PC-3 (cell line): ENCODE results near the gene ALG1L2. TPM values are rescaled to one million over a fixed set of nuclear protein-coding genes. Genes with fewer than 3 reads are reported as not detected.
"Not testable (repeated sequence)": the region's sequence is repeated elsewhere in the genome, so short reads cannot be mapped to it uniquely, and the experiment has no call there.

ENCODE experiments used
- ATAC-seq: fragments of 200-7000 bp; cut with Tn5 transposase; 2 replicates; pipeline ENCODE4 v1.9.1; 2020; ENCODE audit warnings: mild to moderate bottlenecking, moderate library complexity
- BruUV-seq: library from RNA; stranded (reverse); fragments of 400-500 nt; replicated peaks from 2 replicates; lab custom pipeline; 2021; lab: Mats Ljungman, UMichigan
- CTCF ChIA-PET: fragments of 300-600 bp; sonication (Branson Sonifier 250); formaldehyde crosslinking; loops from one replicate; lab custom pipeline; 2022; ENCODE audit warnings: antibody characterized with exemption; lab: Charles Lee
- POLR2A ChIA-PET: fragments of 300-600 bp; sonication (Branson Sonifier 250); formaldehyde crosslinking; loops from one replicate; lab custom pipeline; 2022; ENCODE audit warnings: antibody characterized with exemption; ENCODE audit not compliant: unreplicated experiment; lab: Charles Lee
- DNase-seq: peaks from one replicate; pipeline ENCODE4 v3.0.0-alpha.2; 2015
- H2AFZ ChIP-seq: fragments of 300-600 bp; sonication (generic); 2 replicates; pipeline ENCODE4 v1.6.0; 2016; ENCODE audit warnings: antibody characterized with exemption, low read length
- H3F3A ChIP-seq: fragments of 300-600 bp; sonication (generic); one replicate; pipeline ENCODE4 v1.6.0; 2017; ENCODE audit warnings: antibody characterized with exemption, low read length, control low read depth, mild to moderate bottlenecking; ENCODE audit not compliant: unreplicated experiment
- H3K27ac ChIP-seq: fragments of 300-600 bp; sonication (generic); 2 replicates; pipeline ENCODE4 v1.5.1; 2016; ENCODE audit warnings: mild to moderate bottlenecking, low read length
- H3K27me3 ChIP-seq: fragments of 300-600 bp; sonication (generic); 2 replicates; pipeline ENCODE4 v1.6.1; 2016; ENCODE audit warnings: low read length, mixed read lengths
- H3K36me3 ChIP-seq: fragments of 300-600 bp; sonication (generic); 2 replicates; pipeline ENCODE4 v1.6.1; 2016; ENCODE audit warnings: low read depth, mixed run types, low read length, mixed read lengths
- H3K4me1 ChIP-seq: fragments of 300-600 bp; sonication (generic); 2 replicates; pipeline ENCODE4 v1.5.1; 2016; ENCODE audit warnings: low read length; ENCODE audit not compliant: insufficient read depth
- H3K4me2 ChIP-seq: fragments of 300-600 bp; sonication (generic); 2 replicates; pipeline ENCODE4 v1.6.0; 2016; ENCODE audit warnings: low read length
- H3K4me3 ChIP-seq: fragments of 300-600 bp; sonication (generic); 2 replicates; pipeline ENCODE4 v1.5.1; 2016; ENCODE audit warnings: mild to moderate bottlenecking, low read length, mixed read lengths
- H3K79me2 ChIP-seq: fragments of 300-600 bp; sonication (generic); 2 replicates; pipeline ENCODE4 v1.6.1; 2017; ENCODE audit warnings: low read length, mixed read lengths
- H3K9ac ChIP-seq: fragments of 300-600 bp; sonication (generic); 2 replicates; pipeline ENCODE4 v1.6.0; 2016; ENCODE audit warnings: mild to moderate bottlenecking, low read length
- H3K9me2 ChIP-seq: fragments of 300-600 bp; sonication (generic); replicated peaks from 2 replicates; pipeline ENCODE4 v1.6.1; 2016; ENCODE audit warnings: mixed run types, low read length, mixed read lengths
- H3K9me3 ChIP-seq: fragments of 300-600 bp; sonication (generic); 2 replicates; pipeline ENCODE4 v1.6.1; 2016; ENCODE audit warnings: low read length, mixed read lengths
- H4K20me1 ChIP-seq: fragments of 300-600 bp; sonication (generic); 2 replicates; pipeline ENCODE4 v1.6.1; 2016; ENCODE audit warnings: low read length, mixed read lengths
- EZH2 ChIP-seq: fragments of 300-600 bp; sonication (generic); IDR thresholded peaks from one replicate; pipeline ENCODE4 v1.6.1; 2017; ENCODE audit warnings: antibody characterized with exemption, mild to moderate bottlenecking, low read length; ENCODE audit not compliant: unreplicated experiment
- EZH2phosphoT487 ChIP-seq: fragments of 300-600 bp; sonication (generic); IDR thresholded peaks from 2 replicates; pipeline ENCODE4 v1.6.1; 2018; ENCODE audit warnings: mild to moderate bottlenecking, antibody characterized with exemption, low read length, borderline replicate concordance
- intact Hi-C: fragments of 100-400 bp; cut with micrococcal nuclease; formaldehyde crosslinking; loops from 2 replicates; pipeline ENCODE4 v1.9.0; 2023
- total RNA-seq: library from RNA; depleted of rRNA; stranded (reverse); fragments of >200 nt; gene quantifications from 2 replicates; pipeline ENCODE4 v1.2.3, GENCODE V29; 2014
- TF ChIP-seq, protein P1 (sequence below): fragments of 300-600 bp; sonication (generic); conservative IDR thresholded peaks from 2 replicates; pipeline ENCODE4 v1.5.1; 2017; ENCODE audit warnings: antibody characterized with exemption, low read depth, mild to moderate bottlenecking, low read length

The ALG1L2 gene
- total RNA-seq, 1 experiment from 2014 or later: not detected

GRCh38 chr3:130112748-130113073 lies 31.1 kb downstream of the ALG1L2 start:
- intact Hi-C loops: loop anchor here (10.0 kb wide), 1 partner anchor 782 kb away; the partner anchor contains the start of gene ATP2C1
- H3K27ac ChIP-seq, POLR2A ChIA-PET, H3K27me3 ChIP-seq, H3K79me2 ChIP-seq, H3K36me3 ChIP-seq, H3K9me3 ChIP-seq, ATAC-seq, BruUV-seq, H4K20me1 ChIP-seq, H3F3A ChIP-seq, CTCF ChIA-PET, H3K4me1 ChIP-seq, H3K9me2 ChIP-seq, DNase-seq: not testable (repeated sequence)
- Histone ChIP-seq H2AFZ (peak overlapping the region; percentile 75), H3K4me3 (peak overlapping the region; percentile 64), H3K9ac (0 out of 2 replicates have a peak overlapping the region, but pooled peaks have one; percentile 10), H3K4me2 (peak overlapping the region; percentile 80)

- H3K27me3 ChIP-seq, H3K9me3 ChIP-seq, CTCF ChIA-PET, BruUV-seq, POLR2A ChIA-PET, H3K4me3 ChIP-seq, H3K27ac ChIP-seq, H3K79me2 ChIP-seq, H3K36me3 ChIP-seq, H3K9ac ChIP-seq, H4K20me1 ChIP-seq, H3K4me2 ChIP-seq, ATAC-seq, H3K4me1 ChIP-seq, H2AFZ ChIP-seq, DNase-seq, H3F3A ChIP-seq, H3K9me2 ChIP-seq: not testable (repeated sequence)
- intact Hi-C loops: loop anchor here (10.0 kb wide), 1 partner anchor 779 kb away; the partner anchor contains the start of gene ATP2C1
Measured at GRCh38 chr3:130115400-130115799, 33.8 kb downstream of the ALG1L2 start.

DNA sequence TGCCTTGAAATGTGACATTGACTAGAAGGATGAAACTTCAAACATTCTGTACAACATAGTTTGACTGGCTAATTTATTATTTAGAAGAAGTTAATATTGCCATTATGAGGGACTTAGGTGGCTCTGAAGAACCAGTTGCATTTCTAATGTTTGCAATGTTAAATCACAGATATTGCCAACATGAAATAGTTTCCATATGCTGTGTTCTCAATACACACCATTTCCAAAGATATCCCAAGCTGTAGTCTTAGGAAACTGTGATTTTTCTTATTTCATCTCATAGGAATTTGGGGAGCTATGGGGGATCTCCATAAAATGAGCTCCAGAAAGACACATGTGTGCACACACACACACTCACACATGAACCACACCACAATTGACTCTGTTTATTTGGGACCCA lies 36.3 kb downstream of the ALG1L2 start:
- no peaks in the 10 kb centered on the region for H3K9me2 ChIP-seq
- H3F3A ChIP-seq: no peaks in the 10 kb centered on the region
- BruUV-seq: no TSS peak
- DNase-seq (no peak), ATAC-seq (no peak)
- no peak overlapping the region for H2AFZ ChIP-seq
- H3K79me2 ChIP-seq: no peaks in the 10 kb centered on the region
- H3K4me3 ChIP-seq: no peak overlapping the region
- no peaks in the 10 kb centered on the region for H3K27me3 ChIP-seq
- H3K9ac ChIP-seq: no peak overlapping the region
- no peaks in the 10 kb centered on the region for H3K36me3 ChIP-seq
- no peaks in the 10 kb centered on the region for H4K20me1 ChIP-seq
- intact Hi-C loops: loop anchor here (10.0 kb wide), 1 partner anchor 777 kb away; the partner anchor contains the start of gene ATP2C1
- no peak overlapping the region for H3K4me2 ChIP-seq
- no peaks in the 10 kb centered on the region for H3K9me3 ChIP-seq
- H3K4me1 ChIP-seq: no peaks in the 10 kb centered on the region
- TF ChIP-seq EZH2 (no peak), EZH2phosphoT487 (no peak)
- TF ChIP-seq, protein P1, sequence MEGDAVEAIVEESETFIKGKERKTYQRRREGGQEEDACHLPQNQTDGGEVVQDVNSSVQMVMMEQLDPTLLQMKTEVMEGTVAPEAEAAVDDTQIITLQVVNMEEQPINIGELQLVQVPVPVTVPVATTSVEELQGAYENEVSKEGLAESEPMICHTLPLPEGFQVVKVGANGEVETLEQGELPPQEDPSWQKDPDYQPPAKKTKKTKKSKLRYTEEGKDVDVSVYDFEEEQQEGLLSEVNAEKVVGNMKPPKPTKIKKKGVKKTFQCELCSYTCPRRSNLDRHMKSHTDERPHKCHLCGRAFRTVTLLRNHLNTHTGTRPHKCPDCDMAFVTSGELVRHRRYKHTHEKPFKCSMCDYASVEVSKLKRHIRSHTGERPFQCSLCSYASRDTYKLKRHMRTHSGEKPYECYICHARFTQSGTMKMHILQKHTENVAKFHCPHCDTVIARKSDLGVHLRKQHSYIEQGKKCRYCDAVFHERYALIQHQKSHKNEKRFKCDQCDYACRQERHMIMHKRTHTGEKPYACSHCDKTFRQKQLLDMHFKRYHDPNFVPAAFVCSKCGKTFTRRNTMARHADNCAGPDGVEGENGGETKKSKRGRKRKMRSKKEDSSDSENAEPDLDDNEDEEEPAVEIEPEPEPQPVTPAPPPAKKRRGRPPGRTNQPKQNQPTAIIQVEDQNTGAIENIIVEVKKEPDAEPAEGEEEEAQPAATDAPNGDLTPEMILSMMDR: no peak
- H3K27ac ChIP-seq: no peak overlapping the region
- ChIA-PET CTCF (no interaction called here), POLR2A (no interaction called here)

- POLR2A ChIA-PET, H3K27me3 ChIP-seq, H3K9me3 ChIP-seq, CTCF ChIA-PET, H3K9me2 ChIP-seq, H3K36me3 ChIP-seq, H2AFZ ChIP-seq, H4K20me1 ChIP-seq, H3K27ac ChIP-seq, BruUV-seq, H3F3A ChIP-seq, ATAC-seq, H3K79me2 ChIP-seq, H3K4me1 ChIP-seq, H3K9ac ChIP-seq, H3K4me3 ChIP-seq, DNase-seq, H3K4me2 ChIP-seq: not testable (repeated sequence)
- intact Hi-C loops: loop anchor here (10.0 kb wide), 1 partner anchor 775 kb away; the partner anchor contains the start of gene ATP2C1
Measured at GRCh38 chr3:130119824-130120223, 38.2 kb downstream of the ALG1L2 start.

DNA sequence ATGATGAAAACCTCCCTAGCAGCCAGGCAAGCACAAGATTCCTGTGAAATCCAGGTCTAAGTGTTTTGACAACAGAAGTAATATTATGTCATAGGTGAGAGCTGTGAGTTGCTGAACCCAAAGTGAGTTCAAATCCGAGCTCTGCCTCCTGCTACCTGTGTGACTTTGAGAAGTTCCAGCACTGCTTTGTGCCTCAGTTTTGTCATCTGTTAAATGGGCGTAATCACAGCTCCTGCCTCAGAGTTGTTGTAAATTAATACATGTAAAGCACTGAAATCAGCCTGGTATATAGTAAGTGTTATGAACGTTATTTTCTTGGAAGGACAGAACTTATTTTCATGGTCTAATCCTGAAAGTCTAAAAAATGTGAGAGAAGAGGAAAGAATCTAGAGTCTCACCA lies 38.7 kb downstream of the ALG1L2 start:
- H3K36me3 ChIP-seq, intact Hi-C loops, H3K27ac ChIP-seq, H3K4me1 ChIP-seq, H3K9me2 ChIP-seq, ATAC-seq, H3K4me2 ChIP-seq, H3K27me3 ChIP-seq, POLR2A ChIA-PET, DNase-seq, H4K20me1 ChIP-seq, H3K9ac ChIP-seq, H3K4me3 ChIP-seq, CTCF ChIA-PET, H3F3A ChIP-seq, H3K79me2 ChIP-seq, H3K9me3 ChIP-seq, BruUV-seq, H2AFZ ChIP-seq: not testable (repeated sequence)
